Gastrocnemius medialis (tissue), 4 donors: ENCODE measurements around the gene FBXW2.

Experiments
- POLR2A ChIP-seq, 2 donors: fragments of 450-650 bp; IDR thresholded peaks; one replicate each; pipeline ENCODE4 v1.6.1; 2017; ENCODE audit warnings: antibody characterized with exemption in 2 of 2, mild to moderate bottlenecking in 2 of 2, moderate library complexity in 2 of 2
- TF ChIP-seq, protein P1 (sequence below), 5 experiments: fragments of 450-650 bp in 3 of 5; fragments of 200-600 bp in 2 of 5; sonication (generic) in 2 of 5; IDR thresholded peaks in 4 of 5; conservative IDR thresholded peaks in 1 of 5; 1 replicate in 4 of 5; 2 replicates in 1 of 5; pipeline ENCODE4 v1.5.1; 2016 to 2019; ENCODE audit warnings: antibody characterized with exemption in 5 of 5, mild to moderate bottlenecking in 3 of 5, moderate library complexity in 3 of 5

DNA sequence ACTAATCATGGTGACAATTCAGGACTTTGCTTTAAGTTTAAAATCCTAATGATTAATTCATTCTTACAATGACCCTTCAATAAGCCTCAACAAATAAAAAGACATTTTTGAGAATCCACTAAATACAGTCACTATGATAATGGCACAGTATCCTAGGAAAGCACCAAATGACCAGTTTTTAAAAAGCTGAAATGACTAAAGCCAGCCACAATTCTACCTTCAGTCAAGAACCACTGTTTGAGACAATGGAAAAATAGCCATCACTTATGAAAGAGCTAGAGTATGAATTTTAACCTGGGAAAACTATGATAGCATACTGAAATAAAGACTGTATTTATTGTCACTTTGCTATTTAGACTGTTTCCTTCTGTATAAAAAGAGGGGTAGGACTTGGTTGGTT, 14.0 kb downstream of the FBXW2 start:
- TF ChIP-seq POLR2A (IDR thresholded peaks at IDR 0.05), result no peak
- TF ChIP-seq, protein P1, sequence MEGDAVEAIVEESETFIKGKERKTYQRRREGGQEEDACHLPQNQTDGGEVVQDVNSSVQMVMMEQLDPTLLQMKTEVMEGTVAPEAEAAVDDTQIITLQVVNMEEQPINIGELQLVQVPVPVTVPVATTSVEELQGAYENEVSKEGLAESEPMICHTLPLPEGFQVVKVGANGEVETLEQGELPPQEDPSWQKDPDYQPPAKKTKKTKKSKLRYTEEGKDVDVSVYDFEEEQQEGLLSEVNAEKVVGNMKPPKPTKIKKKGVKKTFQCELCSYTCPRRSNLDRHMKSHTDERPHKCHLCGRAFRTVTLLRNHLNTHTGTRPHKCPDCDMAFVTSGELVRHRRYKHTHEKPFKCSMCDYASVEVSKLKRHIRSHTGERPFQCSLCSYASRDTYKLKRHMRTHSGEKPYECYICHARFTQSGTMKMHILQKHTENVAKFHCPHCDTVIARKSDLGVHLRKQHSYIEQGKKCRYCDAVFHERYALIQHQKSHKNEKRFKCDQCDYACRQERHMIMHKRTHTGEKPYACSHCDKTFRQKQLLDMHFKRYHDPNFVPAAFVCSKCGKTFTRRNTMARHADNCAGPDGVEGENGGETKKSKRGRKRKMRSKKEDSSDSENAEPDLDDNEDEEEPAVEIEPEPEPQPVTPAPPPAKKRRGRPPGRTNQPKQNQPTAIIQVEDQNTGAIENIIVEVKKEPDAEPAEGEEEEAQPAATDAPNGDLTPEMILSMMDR (IDR thresholded peaks at IDR 0.05 in 4 of 5, conservative IDR thresholded peaks at IDR 0.05 in 1 of 5), result no peak
